AG08396 (cell line): ENCODE results near the gene IL25.
"Not testable (repeated sequence)": the region's sequence is repeated elsewhere in the genome, so short reads cannot be mapped to it uniquely, and the experiment has no call there.

Experiments used
- DNase-seq: peaks from one replicate; pipeline ENCODE4 v3.0.0; 2012; ENCODE audit warnings: low spot score, mixed read lengths

IL25 gene

GRCh38 chr14:23375527-23376251 lies 3.1 kb downstream of the IL25 start:
- no peak for DNase-seq

- DNase-seq = no peak
Observed at GRCh38 chr14:23376482-23377197, 4.0 kb downstream of the IL25 start, which contains the start of gene CMTM5. CMTM5 (plus strand) TSS chr14:23377046; CDS start chr14:23377252, 206 bp downstream.

DNA sequence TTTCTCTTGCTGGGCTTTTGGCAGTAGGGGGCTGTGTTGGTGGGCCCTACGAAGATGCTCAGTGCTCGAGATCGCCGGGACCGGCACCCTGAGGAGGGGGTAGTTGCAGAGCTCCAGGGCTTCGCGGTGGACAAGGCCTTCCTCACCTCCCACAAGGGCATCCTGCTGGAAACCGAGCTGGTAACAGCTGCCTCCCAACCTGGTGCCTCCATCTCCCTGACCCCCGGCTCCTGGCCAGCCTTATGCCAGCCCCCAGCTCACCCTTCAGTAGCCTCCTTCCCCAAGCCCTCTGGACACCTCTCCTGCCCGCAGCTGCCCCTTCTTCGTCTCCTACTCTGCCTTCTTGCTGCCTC lies 4.6 kb downstream of the IL25 start:
- DNase-seq = no peak

DNA sequence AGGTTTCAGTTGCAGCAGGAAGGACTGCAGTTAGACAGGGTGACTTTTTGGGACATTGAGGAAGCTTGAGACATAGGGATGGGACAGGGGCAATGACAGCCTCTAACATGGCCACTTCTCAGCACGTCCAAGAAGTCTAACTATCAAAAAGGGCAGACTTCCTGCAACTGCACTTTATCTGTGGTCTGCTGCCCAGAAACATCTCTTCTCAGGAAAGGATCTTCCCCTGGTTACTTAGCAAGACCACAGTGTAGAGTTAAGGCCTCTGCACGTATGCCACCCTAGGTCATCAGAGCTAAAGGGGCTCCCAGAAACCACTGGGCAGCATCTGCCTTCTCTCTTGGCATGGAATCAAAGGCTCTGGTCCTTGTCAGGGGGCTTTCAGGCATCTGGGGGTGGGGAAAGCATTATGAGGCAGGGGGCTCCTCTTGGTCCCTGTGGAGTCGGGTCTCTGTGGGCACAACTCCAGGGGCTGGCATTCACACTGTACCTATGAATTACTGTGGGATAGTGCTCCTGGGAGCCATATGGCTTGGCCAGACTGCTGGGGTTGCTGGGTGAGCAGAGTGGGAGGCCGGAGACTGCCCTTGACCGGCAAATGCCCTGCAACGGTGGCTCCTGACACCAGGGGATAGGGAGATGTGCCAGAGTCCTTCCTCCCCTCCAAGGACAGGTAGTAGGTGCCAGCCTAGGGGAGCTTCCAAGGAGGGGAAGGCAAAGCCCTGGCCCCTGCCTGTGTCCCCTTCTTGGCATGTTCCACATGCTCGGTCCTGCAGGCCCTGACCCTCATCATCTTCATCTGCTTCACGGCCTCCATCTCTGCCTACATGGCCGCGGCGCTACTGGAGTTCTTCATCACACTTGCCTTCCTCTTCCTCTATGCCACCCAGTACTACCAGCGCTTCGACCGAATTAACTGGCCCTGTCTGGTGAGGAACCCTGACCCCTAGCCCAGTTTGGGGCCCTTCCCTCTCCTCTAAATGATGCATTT lies 5.3 kb downstream of the IL25 start:
- no peak for DNase-seq

DNA sequence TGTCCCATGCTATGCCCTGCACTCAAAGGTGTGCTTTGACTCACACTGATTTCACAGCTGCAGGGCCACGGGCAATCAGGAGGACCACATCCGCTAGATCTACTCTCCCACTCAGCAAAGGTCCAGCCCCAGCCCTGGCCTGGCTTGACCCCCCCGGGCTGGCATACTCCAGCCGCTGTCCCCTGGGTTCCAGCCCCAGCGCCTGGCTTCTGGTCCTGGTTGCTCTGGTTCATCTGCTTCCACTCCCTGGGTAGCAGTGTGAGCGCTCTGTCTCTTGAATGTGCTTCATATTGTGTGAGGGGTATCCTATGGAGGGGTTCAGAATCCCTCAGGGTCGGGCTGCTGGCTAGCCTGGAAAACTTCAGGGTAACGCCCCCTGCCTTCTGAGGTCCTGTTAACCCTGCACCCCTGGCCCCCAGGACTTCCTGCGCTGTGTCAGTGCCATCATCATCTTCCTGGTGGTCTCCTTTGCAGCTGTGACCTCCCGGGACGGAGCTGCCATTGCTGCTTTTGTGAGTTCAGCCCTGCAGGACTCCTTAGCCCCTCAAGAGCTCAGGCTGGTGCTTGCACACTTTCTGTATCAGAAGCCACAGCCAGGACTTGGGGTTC lies 6.1 kb downstream of the IL25 start:
- no peak for DNase-seq

- DNase-seq = peak; percentile 75
Observed at GRCh38 chr14:23379366-23380196, 7.0 kb downstream of the IL25 start.

DNA sequence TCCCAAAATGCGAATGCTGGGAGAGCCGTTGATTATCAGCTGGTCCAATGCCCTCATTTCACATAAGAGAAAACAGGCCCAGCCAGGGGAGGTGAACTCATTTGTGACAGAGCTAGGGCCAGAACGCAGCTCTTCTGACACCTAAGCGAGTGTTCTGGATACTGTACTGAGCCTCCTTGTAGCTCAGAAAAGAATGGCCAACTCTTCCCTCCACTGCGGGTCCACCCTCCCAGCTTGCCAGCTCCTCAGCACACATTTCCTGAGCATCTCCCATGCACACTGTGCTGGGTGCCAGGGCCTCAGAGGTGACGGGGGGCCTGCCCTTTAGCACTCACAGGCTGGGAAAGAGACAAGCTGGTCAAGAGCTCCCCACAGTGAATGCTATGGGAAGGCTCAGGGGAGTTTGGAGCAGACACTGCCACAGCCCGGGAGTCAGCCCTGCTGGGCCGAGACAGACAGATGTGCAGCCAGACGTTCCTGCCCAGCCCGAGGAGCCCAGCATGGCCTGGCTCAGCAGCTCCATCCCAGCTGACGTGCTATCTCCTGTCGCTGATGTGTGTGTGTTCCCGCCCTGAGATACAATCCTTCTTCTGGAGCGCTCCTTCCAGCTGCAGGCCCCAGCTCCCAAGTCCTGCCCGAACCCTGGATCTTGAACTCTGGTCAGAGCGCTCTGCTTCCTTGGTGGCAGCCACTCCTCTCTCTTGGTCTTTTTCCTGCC lies 7.7 kb downstream of the IL25 start:
- no peak for DNase-seq

DNA sequence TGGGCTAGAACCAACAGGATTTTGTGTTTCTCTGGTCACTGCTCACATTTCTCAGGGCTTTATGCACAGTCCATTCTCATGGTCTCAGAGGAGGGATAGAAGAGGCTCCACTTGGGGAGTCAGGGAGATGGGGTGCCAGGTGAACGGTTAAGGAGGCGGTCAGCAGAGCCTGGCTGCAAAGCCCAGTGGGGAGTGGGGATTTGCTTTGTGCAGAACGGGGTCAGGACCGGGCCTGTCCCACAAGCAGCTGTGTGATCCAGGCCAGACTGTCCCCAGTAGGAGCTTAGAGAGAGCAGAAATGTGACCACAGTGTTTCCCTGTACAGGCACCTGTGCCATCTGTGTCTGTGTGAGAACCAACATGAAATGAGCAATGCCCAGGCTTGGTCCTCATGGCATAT lies 8.4 kb downstream of the IL25 start:
- no peak for DNase-seq

DNA sequence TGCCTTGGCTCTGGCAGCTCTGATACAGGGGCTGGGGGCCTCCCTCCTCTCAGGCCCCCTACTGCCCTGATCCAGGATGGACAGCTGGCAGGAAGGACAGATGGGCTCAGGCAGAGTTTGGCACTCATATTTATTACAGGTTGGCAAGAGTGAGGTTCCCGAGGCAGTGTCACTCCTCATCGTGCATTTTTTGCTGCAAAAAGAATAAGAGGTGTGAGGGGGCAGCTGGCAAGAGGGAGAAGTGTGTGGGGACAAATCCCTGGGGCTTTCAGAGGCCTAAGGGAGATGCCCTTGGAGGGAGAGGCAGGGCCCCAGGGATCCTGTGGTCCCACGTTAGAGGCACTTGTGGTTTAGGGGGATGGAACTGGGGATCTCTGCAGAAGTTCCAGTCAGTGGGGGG lies 9.3 kb downstream of the IL25 start:
- DNase-seq = no peak

DNA sequence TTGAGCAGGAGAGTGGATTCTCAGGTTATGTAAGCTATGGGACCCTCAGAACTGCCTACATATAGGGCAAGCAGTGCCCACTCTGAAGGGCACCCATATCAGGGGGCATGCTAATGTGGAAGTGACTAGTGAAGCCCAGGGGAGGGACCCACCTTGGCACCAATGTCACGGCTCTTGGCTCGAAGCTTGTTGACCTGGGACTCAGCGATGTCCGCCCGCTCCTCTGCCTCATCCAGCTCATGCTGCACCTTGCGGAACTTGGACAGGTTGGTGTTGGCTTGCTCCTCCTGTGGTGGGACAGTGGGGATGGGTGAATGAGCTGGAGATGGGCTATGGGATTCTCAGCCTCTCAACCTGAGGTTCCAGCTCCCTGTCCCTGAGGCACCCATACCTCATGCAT lies 9.7 kb downstream of the IL25 start:
- DNase-seq = no peak

DNA sequence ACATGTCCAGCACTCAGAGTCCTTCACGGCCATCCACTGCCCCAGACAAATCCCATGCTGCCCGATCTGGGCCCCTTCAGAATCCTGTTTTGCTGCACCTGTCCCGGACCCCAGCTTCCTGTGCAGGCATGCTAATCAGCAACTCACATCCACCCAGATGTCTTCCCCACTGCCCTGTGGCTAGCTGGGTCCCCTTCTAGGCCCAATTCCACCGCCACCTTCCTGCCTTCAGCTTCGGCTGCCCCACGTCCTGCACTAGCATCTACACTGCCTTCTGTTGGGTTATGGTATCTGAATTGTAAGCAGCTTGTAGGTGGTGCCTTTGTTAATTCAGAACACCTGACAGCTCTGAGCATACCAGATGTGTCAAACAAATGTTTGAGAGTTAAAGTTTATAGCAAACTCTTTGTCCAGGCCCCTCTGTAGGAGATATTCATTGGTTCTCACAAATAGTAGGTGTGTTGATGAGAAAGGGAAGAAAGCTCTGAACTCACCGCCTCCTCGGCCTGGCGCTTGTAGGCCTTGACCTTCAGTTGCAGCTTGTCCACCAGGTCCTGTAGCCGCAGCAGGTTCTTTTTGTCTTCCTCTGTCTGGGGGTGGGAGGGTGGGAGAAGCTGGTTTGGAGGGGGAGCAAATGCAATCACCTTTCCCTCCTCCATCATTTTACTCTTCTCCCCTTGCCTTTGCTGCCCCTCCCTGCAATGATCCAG lies 10.3 kb downstream of the IL25 start:
- DNase-seq = no peak

DNA sequence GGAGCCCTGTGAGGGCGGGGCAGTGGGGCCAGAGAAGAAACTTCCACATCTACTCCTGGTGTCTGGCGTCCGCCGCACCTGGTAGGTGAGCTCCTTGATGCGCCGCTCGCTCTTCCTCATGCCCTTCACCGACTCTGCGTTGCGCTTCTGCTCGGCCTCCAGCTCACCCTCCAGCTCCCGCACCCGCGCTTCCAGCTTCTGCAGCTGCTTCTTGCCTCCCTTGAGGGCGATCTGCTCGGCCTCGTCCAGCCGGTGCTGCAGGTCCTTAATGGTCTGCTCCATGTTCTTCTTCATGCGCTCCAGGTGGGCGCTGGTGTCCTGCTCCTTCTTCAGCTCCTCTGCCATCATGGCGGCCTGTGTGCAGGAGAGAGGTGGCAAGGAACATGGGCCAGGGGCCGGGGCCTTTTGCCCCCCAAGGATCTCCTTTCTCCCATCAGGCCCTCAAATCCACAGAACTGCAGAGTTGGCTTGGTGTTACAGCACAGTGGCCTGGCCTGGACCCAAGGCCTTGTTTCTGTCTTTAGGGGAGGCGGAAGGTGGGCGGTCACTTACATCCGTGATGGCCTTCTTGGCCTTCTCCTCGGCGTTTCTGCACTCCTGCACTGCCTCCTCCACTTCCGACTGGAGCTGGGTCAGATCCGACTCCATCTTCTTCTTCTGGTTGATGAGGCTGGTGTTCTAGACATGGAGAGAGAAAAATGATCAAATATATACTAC lies 11.9 kb downstream of the IL25 start:
- DNase-seq = no peak

DNA sequence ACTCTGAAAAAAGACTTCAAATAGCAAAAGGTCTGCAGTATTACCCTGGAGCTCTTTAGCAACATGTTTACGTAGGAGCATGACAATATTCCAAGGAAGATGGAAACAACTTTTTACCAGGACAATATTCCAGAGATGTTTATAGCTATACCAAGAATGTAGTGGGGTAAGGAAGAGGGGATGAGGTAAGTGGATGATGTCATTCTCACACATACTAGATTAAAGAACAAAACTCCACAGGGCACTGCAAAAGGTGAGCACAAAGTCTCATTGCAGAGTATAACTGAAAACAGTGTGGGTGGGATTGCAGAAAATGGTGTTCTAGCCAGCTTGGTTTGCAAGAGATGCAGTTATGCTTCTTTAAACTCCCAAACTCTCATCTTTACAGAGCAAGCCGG lies 12.6 kb downstream of the IL25 start:
- DNase-seq = no peak

- no peak for DNase-seq
Observed at GRCh38 chr14:23385642-23386265, 13.1 kb downstream of the IL25 start.

GRCh38 chr14:23386266-23386657 lies 13.7 kb downstream of the IL25 start:
- DNase-seq = not testable (repeated sequence)

DNA sequence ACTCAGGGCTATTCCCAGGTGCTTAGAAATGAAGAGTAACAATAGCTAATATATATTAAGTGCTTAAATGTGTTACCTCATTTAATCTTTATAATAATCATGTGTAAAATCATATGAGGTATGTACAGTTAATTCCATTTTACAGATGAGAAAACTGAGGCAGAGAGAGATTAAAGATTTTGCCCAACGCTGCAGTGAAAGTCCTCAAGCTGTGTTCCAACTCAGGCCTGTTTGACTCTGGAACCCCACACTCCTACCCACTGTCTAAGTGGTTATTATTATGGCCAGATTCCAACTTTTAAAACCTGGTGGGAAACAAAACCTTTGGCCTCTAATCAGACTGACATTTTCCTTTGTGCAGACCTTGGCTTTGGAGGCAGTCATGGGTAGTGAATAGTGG lies 14.4 kb downstream of the IL25 start:
- DNase-seq = no peak

GRCh38 chr14:23387916-23388882 lies 15.6 kb downstream of the IL25 start:
- no peak for DNase-seq

DNA sequence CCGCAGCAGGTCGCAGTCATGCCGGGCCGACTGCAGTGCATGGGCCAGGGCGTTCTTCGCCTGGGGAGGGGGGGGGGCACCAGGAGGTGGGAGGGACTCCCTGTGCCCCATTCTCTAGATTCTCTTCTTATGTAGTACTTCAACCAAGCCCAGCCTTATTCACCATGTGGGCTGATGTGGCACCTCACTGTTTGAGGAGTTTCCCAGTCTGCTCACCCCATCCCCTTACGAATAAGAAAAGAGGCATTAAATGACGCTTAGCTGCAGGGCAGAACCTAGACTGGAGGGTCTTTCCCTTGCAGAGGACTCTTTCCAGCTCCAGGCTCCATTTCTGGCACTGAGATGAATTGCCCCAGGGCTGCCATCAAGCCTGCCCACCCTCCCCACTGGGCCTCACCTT lies 16.4 kb downstream of the IL25 start:
- DNase-seq = no peak
